ENCODE measurements around the gene PIK3R6.
"Not testable (repeated sequence)": the region's sequence is repeated elsewhere in the genome, so short reads cannot be mapped to it uniquely, and the experiment has no call there.

Gene PIK3R6

DNA sequence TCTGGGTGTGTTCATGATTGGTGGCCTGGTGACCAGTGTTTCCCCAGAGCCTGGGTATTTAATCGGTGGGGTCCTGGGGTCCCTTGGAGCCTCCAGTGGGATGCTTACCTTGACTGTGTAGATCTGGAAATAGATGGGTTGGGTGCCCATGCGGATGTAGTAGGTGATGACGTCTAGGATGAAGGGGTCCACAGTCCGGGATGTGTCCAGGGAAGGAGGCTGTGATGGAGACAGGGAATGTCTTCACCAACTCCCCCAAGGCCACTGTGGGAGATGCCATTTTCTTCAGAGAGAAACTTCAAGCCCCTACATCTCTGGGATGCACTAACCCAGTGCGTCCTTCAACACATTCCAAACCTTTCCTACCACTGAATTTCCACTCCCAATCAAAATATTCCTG is 44.2 kb downstream of the PIK3R6 start:
- no peak for DNase-seq

GRCh38 chr17:8822401-8823035 is 45.0 kb downstream of the PIK3R6 start:
- DNase-seq: no peak

- DNase-seq: no peak
Measured at GRCh38 chr17:8821446-8822105, 45.9 kb downstream of the PIK3R6 start.

GRCh38 chr17:8820311-8821010 is 47.0 kb downstream of the PIK3R6 start:
- DNase-seq: no peak

- DNase-seq: no peak
Measured at GRCh38 chr17:8818654-8819330, 48.7 kb downstream of the PIK3R6 start.

- no peak for DNase-seq
Measured at GRCh38 chr17:8818047-8818446, 49.4 kb downstream of the PIK3R6 start.

GRCh38 chr17:8806926-8807550 is 60.4 kb downstream of the PIK3R6 start:
- DNase-seq: no peak

- no peak for DNase-seq
Measured at GRCh38 chr17:8806253-8806925, 61.1 kb downstream of the PIK3R6 start.

DNA sequence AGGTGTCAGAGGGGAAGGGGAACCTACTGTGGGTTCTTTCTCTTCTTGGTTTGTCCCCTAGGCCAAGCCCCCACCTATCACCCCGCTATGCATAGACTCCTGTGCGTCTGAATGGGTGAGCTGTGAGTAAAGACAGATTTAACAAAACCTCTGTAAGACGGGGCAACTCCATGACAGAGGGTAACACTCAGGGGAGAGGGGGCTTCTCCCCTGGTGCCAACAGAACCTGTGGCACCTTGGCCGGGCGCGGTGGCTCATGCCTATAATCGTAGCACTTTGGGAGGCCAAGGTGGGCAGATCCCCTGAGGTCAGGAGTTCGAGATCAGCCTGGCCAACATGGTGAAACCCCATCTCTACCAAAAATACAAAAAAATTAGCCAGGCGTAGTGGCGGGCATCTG is 62.1 kb downstream of the PIK3R6 start:
- DNase-seq: not testable (repeated sequence)

DNA sequence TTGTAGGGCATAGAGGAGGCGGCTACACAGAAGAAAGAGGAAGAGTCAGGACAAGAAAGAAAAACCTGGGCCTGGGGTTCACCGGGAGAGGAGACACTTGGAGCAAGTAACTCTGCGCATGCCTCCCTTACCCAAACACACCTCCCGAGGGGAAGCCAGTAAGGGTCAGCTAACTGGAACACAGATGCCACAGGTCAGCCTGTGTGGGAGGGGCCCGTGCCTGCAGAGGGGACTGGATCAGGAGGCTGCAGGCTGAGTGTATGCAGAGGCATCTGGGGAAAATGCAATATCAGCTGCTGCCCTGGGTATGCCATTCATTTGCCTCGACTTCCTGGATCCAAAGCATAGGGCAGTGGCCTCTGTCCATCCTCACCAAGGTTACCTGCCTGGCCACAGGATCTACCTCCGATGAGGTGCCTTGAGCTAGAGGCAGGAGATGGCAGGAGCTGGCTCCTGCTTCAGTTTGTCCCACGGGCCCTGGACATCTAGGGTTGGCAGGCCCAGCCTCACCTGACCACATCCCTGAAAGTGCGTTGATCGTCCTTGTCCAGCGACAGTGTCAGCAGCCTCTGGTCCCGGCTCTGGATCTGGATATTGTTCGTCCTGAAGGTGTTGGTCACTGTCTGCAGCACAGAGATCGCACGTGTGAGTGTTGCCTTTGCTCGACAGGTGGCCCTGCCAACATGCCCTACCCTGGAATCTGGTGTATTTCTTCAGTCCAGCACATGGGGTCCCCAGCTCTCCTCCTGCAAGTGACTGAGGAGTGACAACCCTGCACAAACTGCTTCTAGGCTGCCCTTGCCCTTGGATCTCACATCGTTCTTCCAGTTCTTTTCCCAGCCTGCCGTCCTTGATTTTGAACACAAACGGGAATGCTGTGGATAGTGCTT is 63.7 kb downstream of the PIK3R6 start:
- no peak for DNase-seq

DNA sequence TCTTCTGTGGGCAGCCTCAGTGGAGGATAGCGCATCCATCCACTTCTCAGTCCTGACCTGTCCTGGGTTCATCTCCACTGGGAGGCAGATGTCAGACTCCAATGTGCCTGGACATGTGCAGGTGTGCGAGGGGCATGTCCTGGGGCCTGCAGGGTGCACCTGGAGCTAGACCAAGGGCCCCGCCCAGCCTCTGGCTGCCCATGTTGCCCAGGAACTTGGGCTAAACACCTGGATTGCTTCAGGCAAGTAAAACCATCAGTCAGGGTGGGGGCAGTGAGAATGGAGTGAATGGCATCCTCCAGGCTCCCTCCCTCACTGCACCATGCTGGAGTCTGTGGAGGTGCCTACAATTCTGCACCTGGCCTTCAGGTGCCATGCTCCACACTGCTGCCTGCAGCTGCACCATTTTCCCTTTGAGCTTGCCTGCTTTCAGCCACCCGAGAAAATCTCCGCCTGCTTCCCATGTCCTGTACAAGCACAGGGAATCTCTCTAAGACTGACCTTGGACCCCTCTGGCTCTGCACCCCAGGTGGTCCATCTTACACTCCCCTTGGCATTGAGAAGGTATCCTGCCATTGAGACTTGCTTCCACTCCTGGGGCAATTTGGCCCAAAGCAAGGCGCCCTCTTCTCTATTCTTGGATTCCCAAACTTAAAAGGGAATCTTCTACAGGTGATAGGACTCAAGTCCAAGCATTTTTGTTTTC is 66.2 kb downstream of the PIK3R6 start:
- no peak for DNase-seq

GRCh38 chr17:8800656-8801055 is 66.8 kb downstream of the PIK3R6 start:
- no peak for DNase-seq

GRCh38 chr17:8799570-8800212 is 67.8 kb downstream of the PIK3R6 start:
- DNase-seq: no peak

DNA sequence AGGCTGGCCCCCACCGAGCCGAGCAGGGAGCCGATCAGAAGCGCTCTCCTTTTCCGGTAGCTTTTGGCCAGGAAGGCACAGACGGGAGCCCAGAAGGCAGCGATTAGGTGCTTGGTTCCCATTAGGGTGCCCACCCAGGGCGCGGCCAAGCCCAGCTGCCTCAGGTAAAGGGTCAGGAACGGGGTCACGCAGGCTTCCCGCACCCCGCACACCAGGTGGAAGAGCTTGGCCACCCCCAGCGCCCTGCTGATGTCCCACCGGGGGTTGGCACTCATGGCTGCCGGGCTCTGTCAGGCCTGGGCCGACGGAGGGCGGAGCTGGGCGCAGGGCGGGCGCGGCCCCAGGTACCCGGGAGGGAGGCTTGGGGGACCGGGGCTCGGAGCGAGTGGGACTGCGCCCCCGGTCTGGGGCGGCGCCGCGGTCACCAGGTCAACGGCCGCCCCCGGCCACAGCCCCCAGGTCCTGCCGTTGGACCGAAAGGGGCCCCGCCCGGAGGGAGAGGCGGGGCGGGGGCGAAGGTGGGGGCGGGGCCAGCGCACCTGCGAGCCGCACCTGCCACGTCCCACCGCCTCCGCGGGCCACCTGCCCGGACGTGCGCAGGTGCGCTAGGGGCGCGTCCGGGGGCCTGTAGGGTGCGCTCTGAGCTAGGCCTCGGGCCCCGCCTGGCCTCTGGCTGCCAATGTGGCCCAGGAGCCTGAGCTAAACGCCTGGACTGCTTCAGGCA is 68.5 kb downstream of the PIK3R6 start, which contains the start of gene MFSD6L:
MFSD6L (minus strand) TSS at position 520 of the 724 bp plus-strand sequence; CDS start at position 275, 245 bp downstream.
- no peak for DNase-seq

DNA sequence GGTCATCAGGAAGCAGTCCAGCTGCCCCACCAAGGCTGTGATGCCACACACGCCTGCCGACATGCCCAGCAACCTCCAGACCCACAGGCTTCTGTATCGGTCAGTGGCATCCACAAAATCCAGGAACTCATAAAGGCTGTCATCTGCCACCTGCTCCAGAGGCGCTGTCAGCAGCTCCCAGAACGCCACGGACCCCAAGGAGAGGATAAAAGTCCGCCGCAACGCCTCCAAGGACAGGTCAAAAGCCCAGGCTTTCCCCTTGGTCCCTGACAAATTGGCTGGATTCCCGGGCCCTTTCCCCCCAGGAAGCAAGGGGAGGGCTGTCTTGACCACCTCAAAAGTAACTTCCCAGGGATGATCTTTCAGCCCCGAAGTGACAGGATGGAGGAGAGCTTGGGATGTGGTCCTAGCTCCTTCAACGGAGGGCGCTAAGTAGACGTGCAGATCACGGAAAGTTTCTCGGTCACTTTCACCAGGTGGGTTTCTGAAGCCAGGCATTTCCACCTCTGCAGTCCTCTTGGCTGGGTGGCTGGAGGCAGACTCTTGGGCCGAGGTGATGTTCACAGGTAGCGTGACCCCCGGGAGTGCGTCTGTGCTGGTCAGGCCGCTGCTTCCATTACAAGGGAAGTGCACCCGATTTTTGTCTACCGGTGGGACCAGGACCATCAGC is 69.2 kb downstream of the PIK3R6 start:
- no peak for DNase-seq

DNA sequence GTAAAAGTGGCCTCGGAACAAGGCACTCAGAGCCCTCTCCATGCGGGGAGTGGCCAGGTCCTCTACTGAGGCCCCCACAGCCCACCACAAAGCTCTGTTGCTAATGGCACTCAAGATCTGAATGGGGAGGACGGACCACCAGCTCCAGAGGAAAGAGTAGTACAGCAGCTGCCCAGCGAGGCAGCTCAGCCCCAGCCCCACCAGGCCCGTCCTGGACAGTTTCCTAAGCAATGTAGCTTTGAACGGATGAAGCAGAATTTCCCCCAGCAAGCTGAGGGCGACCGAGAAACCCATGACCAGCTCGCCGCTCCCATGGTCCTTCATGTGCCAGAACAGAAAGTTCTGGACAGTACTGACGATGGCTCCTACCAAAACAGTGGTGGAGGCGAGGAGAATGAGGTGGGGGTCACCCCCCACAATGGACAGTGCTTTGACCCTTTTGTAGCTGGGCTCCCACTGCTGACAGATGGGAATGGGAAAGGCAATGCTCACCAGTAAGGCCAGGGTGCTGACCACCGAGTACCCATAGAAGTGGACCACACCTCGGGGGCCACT is 69.8 kb downstream of the PIK3R6 start:
- no peak for DNase-seq

DNA sequence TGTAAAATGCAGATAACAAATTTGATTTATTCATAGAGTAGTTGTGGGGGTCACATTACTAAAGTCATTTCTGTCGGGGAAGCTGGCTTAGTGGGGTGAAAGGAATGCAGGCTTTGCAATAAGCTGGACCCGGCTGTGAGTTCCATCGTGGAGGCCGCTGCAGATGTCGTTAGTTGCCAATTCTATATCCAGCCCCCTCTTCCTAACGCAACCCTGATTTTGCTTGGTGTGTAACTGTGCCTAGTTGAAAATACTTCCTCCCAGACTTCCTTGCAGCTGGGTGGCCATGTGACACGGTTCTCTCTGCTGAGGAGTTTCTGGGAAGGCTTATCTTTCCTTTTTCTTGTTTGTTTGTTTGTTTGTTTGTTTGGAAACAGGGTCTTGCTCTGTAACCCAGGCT is 72.8 kb downstream of the PIK3R6 start:
- no peak for DNase-seq

DNA sequence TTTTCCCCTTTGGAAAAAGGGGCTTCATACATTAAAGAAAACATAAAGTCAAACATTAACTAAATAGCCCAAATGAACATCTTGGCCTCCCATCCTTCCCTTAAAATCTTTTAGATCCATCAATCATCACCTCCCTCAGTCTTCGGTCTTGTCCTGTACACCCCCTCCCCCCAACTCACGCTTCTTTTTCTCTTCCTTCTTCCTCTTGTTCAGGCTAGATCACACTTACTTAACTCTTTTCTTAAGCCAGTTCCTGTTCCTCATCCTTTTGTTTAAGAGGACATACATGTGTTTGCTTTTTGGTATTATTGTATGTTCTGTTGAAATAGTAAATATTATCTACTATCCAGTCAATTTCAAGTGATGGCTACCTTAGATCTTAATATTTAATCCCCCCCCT is 73.8 kb downstream of the PIK3R6 start:
- DNase-seq: no peak

DNA sequence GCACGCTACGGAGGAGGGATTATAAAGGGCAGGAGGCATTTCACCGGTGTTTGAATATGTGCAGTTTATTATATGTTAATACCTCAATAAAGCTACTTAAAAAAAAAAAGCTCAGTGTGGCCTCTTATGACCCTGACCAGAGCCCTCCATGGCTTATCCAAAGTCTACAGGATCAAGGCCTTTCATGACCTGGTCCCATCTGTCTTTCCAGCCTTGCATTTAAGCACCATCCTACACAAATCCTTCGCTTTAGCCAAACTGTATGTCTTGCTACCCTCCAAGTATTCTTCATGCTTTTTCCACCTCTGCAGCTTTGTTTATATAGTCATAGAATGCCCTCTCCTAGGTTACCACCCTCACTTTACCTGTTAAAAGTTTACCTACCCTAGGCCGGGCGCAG is 74.8 kb downstream of the PIK3R6 start:
- DNase-seq: no peak
